ENCODE data around the gene MORF4L1. TPM values are rescaled to one million over a fixed set of nuclear protein-coding genes. Genes with fewer than 3 reads are reported as not detected.
"Not testable (repeated sequence)": the region's sequence is repeated elsewhere in the genome, so short reads cannot be mapped to it uniquely, and the experiment has no call there.

Gene MORF4L1
- total RNA-seq, 1 donor from 2014 or later = 661 TPM

- peak; percentile 82 for DNase-seq (ENCODE audit: low spot score)
These were observed 12.5 kb upstream of the MORF4L1 start for GRCh38 chr15:78859971-78860719.

GRCh38 chr15:78865585-78865984 is 7.1 kb upstream of the MORF4L1 start:
- not testable (repeated sequence) for DNase-seq (ENCODE audit: low spot score)

- DNase-seq (ENCODE audit: low spot score) = not testable (repeated sequence)
These were observed 6.7 kb upstream of the MORF4L1 start for GRCh38 chr15:78866031-78866430.

- no peak for DNase-seq (ENCODE audit: low spot score)
These were observed 5.9 kb upstream of the MORF4L1 start for GRCh38 chr15:78866803-78867202.

GRCh38 chr15:78868366-78868765 is 4.3 kb upstream of the MORF4L1 start:
- no peak for DNase-seq (ENCODE audit: low spot score)

GRCh38 chr15:78871483-78872127 is 1.1 kb upstream of the MORF4L1 start:
- not testable (repeated sequence) for DNase-seq (ENCODE audit: low spot score)

GRCh38 chr15:78872972-78873792 is 492 bp downstream of the MORF4L1 start:
- peak; percentile 94 for DNase-seq (ENCODE audit: low spot score)

GRCh38 chr15:78873793-78874765 is 1.4 kb downstream of the MORF4L1 start:
- no peak for DNase-seq (ENCODE audit: low spot score)

GRCh38 chr15:78875107-78875914 is 2.6 kb downstream of the MORF4L1 start:
- no peak for DNase-seq (ENCODE audit: low spot score)

GRCh38 chr15:78876954-78877353 is 4.3 kb downstream of the MORF4L1 start:
- DNase-seq (ENCODE audit: low spot score) = not testable (repeated sequence)

- no peak for DNase-seq (ENCODE audit: low spot score)
These were observed 5.7 kb downstream of the MORF4L1 start for GRCh38 chr15:78878356-78878755.

GRCh38 chr15:78879517-78880241 is 7.0 kb downstream of the MORF4L1 start:
- DNase-seq (ENCODE audit: low spot score) = peak; percentile 40

GRCh38 chr15:78880242-78880533 is 7.5 kb downstream of the MORF4L1 start:
- DNase-seq (ENCODE audit: low spot score) = no peak

- DNase-seq (ENCODE audit: low spot score) = no peak
These were observed 8.1 kb downstream of the MORF4L1 start for GRCh38 chr15:78880813-78881212.

GRCh38 chr15:78881681-78882080 is 9.0 kb downstream of the MORF4L1 start:
- DNase-seq (ENCODE audit: low spot score) = no peak

- no peak for DNase-seq (ENCODE audit: low spot score)
These were observed 16.3 kb downstream of the MORF4L1 start for GRCh38 chr15:78889000-78889399.

GRCh38 chr15:78893538-78893937 is 20.8 kb downstream of the MORF4L1 start:
- no peak for DNase-seq (ENCODE audit: low spot score)

- DNase-seq (ENCODE audit: low spot score) = no peak
These were observed 22.8 kb downstream of the MORF4L1 start for GRCh38 chr15:78895471-78895870.

GRCh38 chr15:78898540-78898939 is 25.9 kb downstream of the MORF4L1 start:
- DNase-seq (ENCODE audit: low spot score) = no peak
